B cell (primary cell): ENCODE data around the gene PTPRO.

Source experiments
- EZH2 ChIP-seq: IDR thresholded peaks from 2 replicates; pipeline ENCODE4 v1.6.1; 2012; ENCODE audit warnings: borderline replicate concordance, low read depth, mild to moderate bottlenecking, moderate library complexity, low read length; ENCODE audit not compliant: insufficient read depth, poor library complexity, severe bottlenecking
- TF ChIP-seq, protein P1 (sequence below): fragments of 200-600 bp; IDR thresholded peaks from one replicate; pipeline ENCODE4 v1.8.0; 2022; ENCODE audit warnings: antibody characterized with exemption, mild to moderate bottlenecking

GRCh38 chr12:15597125-15597830 is 275.0 kb downstream of the PTPRO start:
- TF ChIP-seq, protein P1, sequence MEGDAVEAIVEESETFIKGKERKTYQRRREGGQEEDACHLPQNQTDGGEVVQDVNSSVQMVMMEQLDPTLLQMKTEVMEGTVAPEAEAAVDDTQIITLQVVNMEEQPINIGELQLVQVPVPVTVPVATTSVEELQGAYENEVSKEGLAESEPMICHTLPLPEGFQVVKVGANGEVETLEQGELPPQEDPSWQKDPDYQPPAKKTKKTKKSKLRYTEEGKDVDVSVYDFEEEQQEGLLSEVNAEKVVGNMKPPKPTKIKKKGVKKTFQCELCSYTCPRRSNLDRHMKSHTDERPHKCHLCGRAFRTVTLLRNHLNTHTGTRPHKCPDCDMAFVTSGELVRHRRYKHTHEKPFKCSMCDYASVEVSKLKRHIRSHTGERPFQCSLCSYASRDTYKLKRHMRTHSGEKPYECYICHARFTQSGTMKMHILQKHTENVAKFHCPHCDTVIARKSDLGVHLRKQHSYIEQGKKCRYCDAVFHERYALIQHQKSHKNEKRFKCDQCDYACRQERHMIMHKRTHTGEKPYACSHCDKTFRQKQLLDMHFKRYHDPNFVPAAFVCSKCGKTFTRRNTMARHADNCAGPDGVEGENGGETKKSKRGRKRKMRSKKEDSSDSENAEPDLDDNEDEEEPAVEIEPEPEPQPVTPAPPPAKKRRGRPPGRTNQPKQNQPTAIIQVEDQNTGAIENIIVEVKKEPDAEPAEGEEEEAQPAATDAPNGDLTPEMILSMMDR, result no peak
- TF ChIP-seq EZH2, result no peak
